ENCODE data around the gene ABCD1.
"Not testable (repeated sequence)": the region's sequence is repeated elsewhere in the genome, so short reads cannot be mapped to it uniquely, and the experiment has no call there.

ABCD1 gene

DNA sequence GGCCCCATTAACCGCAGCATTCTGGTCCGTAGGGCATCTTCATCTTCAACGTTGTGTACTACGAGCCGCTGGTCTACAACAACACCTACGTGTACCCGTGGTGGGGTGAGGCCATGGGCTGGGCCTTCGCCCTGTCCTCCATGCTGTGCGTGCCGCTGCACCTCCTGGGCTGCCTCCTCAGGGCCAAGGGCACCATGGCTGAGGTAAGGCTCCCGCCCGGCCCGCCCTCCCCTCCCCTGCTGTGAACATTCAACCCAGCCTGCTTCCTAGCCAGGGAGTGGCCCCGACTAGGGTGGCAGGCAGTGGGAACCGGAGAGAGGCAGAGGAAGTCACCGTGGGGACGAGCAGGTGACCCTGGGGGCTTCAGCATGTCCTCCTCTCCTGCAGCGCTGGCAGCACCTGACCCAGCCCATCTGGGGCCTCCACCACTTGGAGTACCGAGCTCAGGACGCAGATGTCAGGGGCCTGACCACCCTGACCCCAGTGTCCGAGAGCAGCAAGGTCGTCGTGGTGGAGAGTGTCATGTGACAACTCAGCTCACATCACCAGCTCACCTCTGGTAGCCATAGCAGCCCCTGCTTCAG lies 29.9 kb upstream of the ABCD1 start:
- no peak for DNase-seq

GRCh38 chrX:153696100-153696499 lies 28.6 kb upstream of the ABCD1 start:
- DNase-seq = no peak

DNA sequence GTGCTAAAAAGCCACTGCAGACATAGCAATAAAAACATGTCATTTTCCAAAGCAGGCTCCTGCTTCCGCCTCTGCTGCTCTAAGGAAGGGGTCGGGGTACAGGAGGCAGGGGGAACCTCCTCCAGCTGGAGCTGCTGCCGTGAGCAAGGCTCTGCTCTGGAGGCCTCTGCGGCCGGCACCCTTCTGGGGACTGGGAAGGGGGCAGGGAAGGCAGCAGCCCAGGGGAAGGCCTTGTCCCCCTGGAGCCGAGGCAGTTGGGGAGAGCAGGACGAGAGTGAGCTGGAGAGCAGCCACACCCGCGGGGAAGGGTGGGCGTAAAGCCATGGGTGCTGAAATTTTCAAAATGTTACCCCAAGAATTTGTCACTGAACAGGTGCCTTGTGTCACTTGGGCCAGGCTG lies 28.1 kb upstream of the ABCD1 start:
- not testable (repeated sequence) for DNase-seq

- DNase-seq = not testable (repeated sequence)
Measured at GRCh38 chrX:153696986-153697722, 27.5 kb upstream of the ABCD1 start.

- DNase-seq = no peak
Measured at GRCh38 chrX:153697924-153698865, 26.5 kb upstream of the ABCD1 start.

- DNase-seq = not testable (repeated sequence)
Measured at GRCh38 chrX:153699210-153699783, 25.4 kb upstream of the ABCD1 start.

DNA sequence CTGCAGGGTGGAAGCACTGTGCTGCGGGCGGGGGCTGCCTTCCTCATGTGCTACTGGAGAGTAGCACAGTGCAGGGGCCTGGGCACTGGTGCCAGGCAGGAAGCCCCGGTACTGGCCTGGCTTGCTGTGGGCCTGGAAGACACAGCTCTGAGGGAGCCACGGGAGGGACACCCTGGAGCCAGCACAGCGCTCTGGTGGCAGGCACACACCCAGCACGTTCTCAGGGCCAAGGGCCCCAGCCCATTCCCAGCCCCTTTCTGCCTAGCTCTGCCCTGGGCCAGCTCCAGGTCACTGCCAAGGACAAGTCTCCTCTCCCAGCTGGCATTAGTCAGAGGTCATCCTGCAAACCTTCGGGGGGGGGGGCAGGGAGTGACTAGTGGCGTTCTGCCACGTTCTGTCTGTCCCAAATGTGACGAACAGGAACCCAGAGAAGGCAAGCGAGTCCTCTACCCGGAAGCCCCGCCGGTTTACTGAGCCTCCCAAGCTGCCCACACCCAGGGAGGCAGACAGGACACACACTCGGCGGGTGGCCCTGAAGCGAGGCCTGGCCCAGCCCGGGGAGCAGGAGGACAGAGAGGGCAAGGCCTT lies 24.8 kb upstream of the ABCD1 start:
- not testable (repeated sequence) for DNase-seq

GRCh38 chrX:153700376-153700945 lies 24.2 kb upstream of the ABCD1 start:
- no peak for DNase-seq

GRCh38 chrX:153700967-153701366 lies 23.7 kb upstream of the ABCD1 start:
- no peak for DNase-seq

DNA sequence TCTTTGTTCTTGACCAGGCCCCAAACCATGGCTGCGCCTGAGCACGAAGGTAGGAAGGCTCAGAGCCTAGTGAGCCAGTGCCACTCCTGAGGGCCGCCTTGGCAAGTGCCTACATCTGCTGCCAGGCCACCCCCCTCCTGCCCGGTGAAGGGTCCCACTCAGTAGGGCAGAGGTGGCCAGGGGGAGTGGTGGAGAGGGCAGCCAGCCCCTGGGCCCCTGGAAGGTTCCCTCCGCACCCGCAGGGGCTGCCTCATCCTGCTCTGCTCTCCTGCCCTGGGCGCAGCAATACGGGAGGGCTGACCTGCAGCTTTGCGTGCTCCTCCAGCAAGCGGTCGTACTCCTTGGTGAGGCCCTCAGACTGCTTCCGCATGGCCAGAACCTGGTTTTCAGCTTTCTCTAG lies 22.9 kb upstream of the ABCD1 start:
- DNase-seq = no peak

- no peak for DNase-seq
Measured at GRCh38 chrX:153702336-153703035, 22.2 kb upstream of the ABCD1 start.

- no peak for DNase-seq
Measured at GRCh38 chrX:153703036-153703370, 21.7 kb upstream of the ABCD1 start.

- no peak for DNase-seq
Measured at GRCh38 chrX:153704021-153704526, 20.6 kb upstream of the ABCD1 start.

DNA sequence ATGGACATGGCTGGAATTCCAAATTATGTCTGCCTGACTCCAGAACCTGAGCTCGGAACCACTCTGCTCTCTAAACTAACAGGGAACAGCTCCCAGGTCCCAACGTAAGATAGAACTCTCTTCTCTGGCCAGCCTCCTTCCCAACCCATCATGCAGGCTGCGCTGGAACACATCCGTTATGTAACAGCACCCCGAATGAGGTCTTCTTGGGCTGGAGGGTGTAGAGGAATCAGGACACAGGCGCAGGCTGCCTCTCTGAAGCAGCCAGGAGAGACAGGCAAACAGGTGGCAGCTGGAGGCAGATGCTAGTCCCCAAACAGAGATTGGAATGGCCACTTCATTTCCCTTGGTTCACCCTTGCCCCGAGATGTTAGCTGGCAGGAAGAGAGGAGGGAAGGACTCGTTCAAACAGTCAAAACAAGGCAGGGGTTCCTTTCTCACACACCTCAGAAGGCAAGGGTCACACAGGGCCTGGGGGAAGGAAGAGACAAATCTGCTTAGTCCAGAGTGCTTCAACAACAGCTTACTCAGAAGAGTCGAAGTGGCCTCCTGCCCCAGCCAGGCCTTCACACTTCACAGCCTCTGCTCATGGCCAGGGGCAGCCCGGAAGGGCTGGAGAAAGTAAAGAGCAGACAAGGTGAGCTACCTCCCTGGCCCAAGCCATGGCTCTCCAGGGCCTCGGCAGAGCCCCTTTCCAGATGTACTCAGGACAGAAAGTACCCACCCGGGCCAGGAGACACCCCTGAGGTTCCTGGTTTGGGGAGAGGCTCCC lies 19.8 kb upstream of the ABCD1 start:
- not testable (repeated sequence) for DNase-seq

GRCh38 chrX:153705403-153706060 lies 19.1 kb upstream of the ABCD1 start:
- DNase-seq = not testable (repeated sequence)

DNA sequence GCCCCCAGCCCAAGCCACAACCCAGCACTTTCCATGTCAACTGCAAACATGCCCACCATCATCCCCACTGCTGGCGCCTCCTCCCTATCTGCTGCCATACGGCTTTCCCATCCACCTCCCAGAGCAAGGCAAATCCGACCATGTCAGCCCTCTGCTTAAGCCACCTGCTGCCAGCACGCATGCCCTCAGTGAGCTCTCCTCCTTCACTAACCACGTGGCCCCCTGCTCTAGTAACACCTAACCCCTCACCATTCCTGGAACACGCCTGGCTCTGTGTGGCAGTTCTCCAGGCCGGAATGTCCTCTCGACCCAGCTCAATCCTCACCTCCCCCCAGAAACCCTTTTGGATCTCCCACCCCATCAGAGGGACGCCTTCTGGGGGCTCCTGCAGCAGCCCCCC lies 17.9 kb upstream of the ABCD1 start:
- no peak for DNase-seq

GRCh38 chrX:153707406-153707805 lies 17.2 kb upstream of the ABCD1 start:
- no peak for DNase-seq

GRCh38 chrX:153708415-153708814 lies 16.2 kb upstream of the ABCD1 start:
- peak; percentile 42 to 56 for DNase-seq

DNA sequence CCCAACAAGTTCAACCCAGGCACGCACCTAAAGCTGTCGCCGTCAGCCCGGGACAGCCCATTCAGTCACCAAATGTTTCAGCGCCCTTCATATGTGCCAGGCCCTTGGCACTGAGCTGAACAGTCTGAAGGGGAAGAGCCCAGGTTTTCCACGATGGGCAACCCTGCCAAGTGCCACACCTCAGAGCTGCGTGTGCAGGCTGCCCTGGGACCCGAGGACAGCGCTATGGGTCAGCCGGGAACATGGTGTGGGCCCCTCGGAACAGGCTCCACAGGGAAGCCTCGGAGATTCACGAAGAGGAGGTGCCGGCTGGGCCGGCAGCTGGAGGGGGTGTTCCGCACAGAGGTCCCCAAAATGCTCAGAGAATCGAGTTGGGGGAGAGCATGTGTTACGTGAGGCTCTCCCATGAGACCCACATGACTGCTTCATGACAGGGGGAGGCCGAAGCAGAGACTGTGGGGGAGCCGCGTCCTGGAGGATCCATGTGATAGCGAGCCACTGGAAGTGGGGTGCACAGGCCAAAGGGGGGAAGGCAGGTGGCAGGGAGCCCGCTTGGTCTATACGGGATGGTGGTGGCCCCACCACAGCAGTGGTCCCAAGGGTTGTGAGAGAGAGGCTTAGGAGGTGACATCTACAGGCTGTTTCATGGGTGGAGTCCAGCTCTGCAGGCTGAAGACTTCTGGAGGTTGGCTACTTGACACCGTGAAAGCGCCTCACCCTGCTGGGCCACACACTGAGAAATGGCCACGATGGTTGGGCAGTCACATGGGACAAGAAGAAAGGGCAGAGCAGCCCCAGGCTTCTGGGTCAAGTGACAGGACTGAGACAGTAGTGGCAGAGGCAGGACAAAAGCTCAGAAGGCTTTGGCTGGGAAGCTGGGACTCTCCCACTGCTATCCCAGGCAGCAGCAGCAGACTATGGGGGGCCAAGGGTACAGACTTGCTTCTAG lies 14.7 kb upstream of the ABCD1 start:
- DNase-seq = no peak
